DND-41 (cell line): ENCODE results near the gene OGFR.

Source experiments
- ATAC-seq: fragments of 200-7000 bp; cut with Tn5 transposase; 3 replicates; pipeline ENCODE4 v1.9.1; 2021; ENCODE audit warnings: low read depth; ENCODE audit not compliant: insufficient read depth
- DNase-seq: peaks from one replicate; pipeline ENCODE4 v3.0.0-alpha.2; 2020
- H2AFZ ChIP-seq: 2 replicates; pipeline ENCODE4 v1.6.0; 2012; ENCODE audit warnings: low read depth, low read length
- H3K27ac ChIP-seq: 2 replicates; pipeline ENCODE4 v1.5.1; 2012; ENCODE audit warnings: low read length, inconsistent platforms
- H3K27me3 ChIP-seq: fragments of 200-600 bp; sonication (generic); 2 replicates; pipeline ENCODE4 v1.6.0; 2012; ENCODE audit warnings: low read length, mild to moderate bottlenecking, inconsistent platforms; ENCODE audit not compliant: insufficient read depth, poor library complexity
- H3K36me3 ChIP-seq: 2 replicates; pipeline ENCODE4 v1.5.1; 2012; ENCODE audit warnings: low read length, inconsistent platforms; ENCODE audit not compliant: insufficient read depth
- H3K4me1 ChIP-seq: 2 replicates; pipeline ENCODE4 v1.5.1; 2012; ENCODE audit warnings: mild to moderate bottlenecking, low read length; ENCODE audit not compliant: insufficient read depth
- H3K4me2 ChIP-seq: 2 replicates; pipeline ENCODE4 v1.6.0; 2012; ENCODE audit warnings: mild to moderate bottlenecking, moderate library complexity, low read length, inconsistent platforms; ENCODE audit not compliant: insufficient read depth
- H3K4me3 ChIP-seq, 2 experiments: fragments of 200-600 bp in 1 of 2; shearing (Covaris generic) in 1 of 2; 2 replicates each; pipeline ENCODE4 v1.5.1; 2012 to 2016; ENCODE audit warnings: inconsistent platforms in 2 of 2, low read length in 2 of 2, mild to moderate bottlenecking in 2 of 2, low read depth in 1 of 2, moderate library complexity in 1 of 2
- H3K79me2 ChIP-seq: 2 replicates; pipeline ENCODE4 v1.6.0; 2012; ENCODE audit warnings: low read length, inconsistent platforms; ENCODE audit not compliant: insufficient read depth
- H3K9ac ChIP-seq: 2 replicates; pipeline ENCODE4 v1.6.0; 2012; ENCODE audit warnings: low read depth, mild to moderate bottlenecking, inconsistent platforms, low read length, moderate library complexity
- H3K9me3 ChIP-seq: 2 replicates; pipeline ENCODE4 v1.5.1; 2012; ENCODE audit warnings: low read length, moderate library complexity, mild to moderate bottlenecking, inconsistent platforms; ENCODE audit not compliant: insufficient read depth, severe bottlenecking
- H4K20me1 ChIP-seq: 2 replicates; pipeline ENCODE4 v1.6.0; 2012; ENCODE audit warnings: low read length; ENCODE audit not compliant: insufficient read depth
- EZH2 ChIP-seq: IDR thresholded peaks from 3 replicates; pipeline ENCODE4 v1.6.1; 2012; ENCODE audit warnings: borderline replicate concordance, low read depth, mild to moderate bottlenecking, moderate library complexity, low read length, inconsistent platforms; ENCODE audit not compliant: severe bottlenecking
- TF ChIP-seq, protein P1 (sequence below): IDR thresholded peaks from 2 replicates; pipeline ENCODE4 v1.5.1; 2012; ENCODE audit warnings: borderline replicate concordance, low read length, moderate library complexity, mild to moderate bottlenecking; ENCODE audit not compliant: poor library complexity, severe bottlenecking; ENCODE audit errors: extremely low read depth

OGFR gene

GRCh38 chr20:62854121-62854520, 49.5 kb downstream of the OGFR start:
- Histone ChIP-seq H3K4me2 (no peak overlapping the region), H3K36me3 (peaks cover 74% of the 10 kb centered on the region), H3K27me3 (no peaks in the 10 kb centered on the region), H4K20me1 (peaks cover 34% of the 10 kb centered on the region; the same call in 1 of the 2 replicates), H3K9ac (no peak overlapping the region), H2AFZ (no peak overlapping the region), H3K4me3 (no peak overlapping the region), H3K79me2 (peaks cover 37% of the 10 kb centered on the region), H3K4me1 (peaks cover 5% of the 10 kb centered on the region), H3K9me3 (no peaks in the 10 kb centered on the region), H3K27ac (no peak overlapping the region)
- no peak for TF ChIP-seq EZH2
- TF ChIP-seq, protein P1, sequence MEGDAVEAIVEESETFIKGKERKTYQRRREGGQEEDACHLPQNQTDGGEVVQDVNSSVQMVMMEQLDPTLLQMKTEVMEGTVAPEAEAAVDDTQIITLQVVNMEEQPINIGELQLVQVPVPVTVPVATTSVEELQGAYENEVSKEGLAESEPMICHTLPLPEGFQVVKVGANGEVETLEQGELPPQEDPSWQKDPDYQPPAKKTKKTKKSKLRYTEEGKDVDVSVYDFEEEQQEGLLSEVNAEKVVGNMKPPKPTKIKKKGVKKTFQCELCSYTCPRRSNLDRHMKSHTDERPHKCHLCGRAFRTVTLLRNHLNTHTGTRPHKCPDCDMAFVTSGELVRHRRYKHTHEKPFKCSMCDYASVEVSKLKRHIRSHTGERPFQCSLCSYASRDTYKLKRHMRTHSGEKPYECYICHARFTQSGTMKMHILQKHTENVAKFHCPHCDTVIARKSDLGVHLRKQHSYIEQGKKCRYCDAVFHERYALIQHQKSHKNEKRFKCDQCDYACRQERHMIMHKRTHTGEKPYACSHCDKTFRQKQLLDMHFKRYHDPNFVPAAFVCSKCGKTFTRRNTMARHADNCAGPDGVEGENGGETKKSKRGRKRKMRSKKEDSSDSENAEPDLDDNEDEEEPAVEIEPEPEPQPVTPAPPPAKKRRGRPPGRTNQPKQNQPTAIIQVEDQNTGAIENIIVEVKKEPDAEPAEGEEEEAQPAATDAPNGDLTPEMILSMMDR, result no peak
- DNase-seq (no peak), ATAC-seq (no peak)

DNA sequence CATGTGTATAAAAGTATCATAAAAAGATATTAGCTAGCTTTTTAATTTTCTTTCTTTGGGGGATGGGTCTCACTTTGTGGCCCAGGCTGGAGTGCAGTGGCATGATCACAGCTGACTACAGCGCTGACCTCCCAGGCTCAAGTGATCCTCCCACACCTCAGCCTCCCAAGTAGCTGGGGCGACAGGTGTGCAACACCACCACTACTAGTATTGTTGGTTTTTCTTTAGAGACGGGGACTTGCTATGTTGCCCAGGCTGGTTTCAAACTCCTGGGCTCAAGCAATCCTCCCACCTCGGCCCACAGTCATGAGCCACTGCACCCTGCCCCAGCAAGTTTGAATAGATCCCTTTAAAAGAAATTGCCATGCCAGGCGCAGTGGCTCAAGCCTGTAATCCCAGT, 50.5 kb downstream of the OGFR start:
- H2AFZ ChIP-seq, result no peak overlapping the region
- no peak overlapping the region for H3K27ac ChIP-seq
- peaks cover 15% of the 10 kb centered on the region for H3K4me1 ChIP-seq
- H4K20me1 ChIP-seq, result peaks cover 44% of the 10 kb centered on the region
- TF ChIP-seq EZH2, result no peak
- TF ChIP-seq, protein P1, result no peak
- H3K9ac ChIP-seq, result no peak overlapping the region
- H3K9me3 ChIP-seq, result no peaks in the 10 kb centered on the region
- DNase-seq (no peak), ATAC-seq (no peak)
- H3K4me3 ChIP-seq, result no peak overlapping the region
- peaks cover 47% of the 10 kb centered on the region for H3K79me2 ChIP-seq
- H3K27me3 ChIP-seq, result no peaks in the 10 kb centered on the region
- H3K4me2 ChIP-seq, result no peak overlapping the region
- peaks cover 71% of the 10 kb centered on the region for H3K36me3 ChIP-seq

- Histone ChIP-seq H3K9me3 (no peaks in the 10 kb centered on the region), H3K79me2 (peaks cover 50% of the 10 kb centered on the region), H3K4me2 (no peak overlapping the region), H3K36me3 (peaks cover 54% of the 10 kb centered on the region), H3K9ac (no peak overlapping the region), H3K27ac (no peak overlapping the region), H3K4me3 (no peak overlapping the region), H3K27me3 (no peaks in the 10 kb centered on the region), H2AFZ (no peak overlapping the region), H4K20me1 (peaks cover 39% of the 10 kb centered on the region), H3K4me1 (peaks cover 24% of the 10 kb centered on the region)
- TF ChIP-seq EZH2, result no peak
- TF ChIP-seq, protein P1, result no peak
- ATAC-seq (no peak), DNase-seq (no peak)
These were observed 52.4 kb downstream of the OGFR start for GRCh38 chr20:62856931-62857619.
